HG02943 (cell line): ENCODE results near the gene DUSP11.
"Not testable (repeated sequence)": the region's sequence is repeated elsewhere in the genome, so short reads cannot be mapped to it uniquely, and the experiment has no call there.

ENCODE experiments used
- ATAC-seq: cut with Tn5 transposase; IDR thresholded peaks from one replicate; pipeline ENCODE4 v1.9.1; 2021; ENCODE audit warnings: mild to moderate bottlenecking, low read depth, moderate library complexity; ENCODE audit not compliant: unreplicated experiment

Gene DUSP11

GRCh38 chr2:73779467-73780236 is at the start of gene DUSP11:
DUSP11 (minus strand) TSS chr2:73780103; CDS start chr2:73779974, 129 bp downstream.
- ATAC-seq = peak; percentile 98

- peak; percentile 77 for ATAC-seq
Observed at GRCh38 chr2:73828818-73829570, 49.1 kb upstream of the DUSP11 start, which contains the start of gene STAMBP. STAMBP (plus strand) TSS chr2:73828961; CDS start chr2:73830857, 1,896 bp downstream.

- ATAC-seq = no peak
Observed at GRCh38 chr2:73828389-73828817, 48.5 kb upstream of the DUSP11 start.

- ATAC-seq = no peak
Observed at GRCh38 chr2:73827660-73828388, 47.9 kb upstream of the DUSP11 start.

GRCh38 chr2:73827018-73827417 is 47.1 kb upstream of the DUSP11 start:
- ATAC-seq = no peak

GRCh38 chr2:73825408-73825807 is 45.5 kb upstream of the DUSP11 start:
- no peak for ATAC-seq

GRCh38 chr2:73823916-73824523 is 44.1 kb upstream of the DUSP11 start:
- ATAC-seq = no peak

- ATAC-seq = no peak
Observed at GRCh38 chr2:73823416-73823815, 43.5 kb upstream of the DUSP11 start.

- no peak for ATAC-seq
Observed at GRCh38 chr2:73822991-73823390, 43.1 kb upstream of the DUSP11 start.

GRCh38 chr2:73822276-73822675 is 42.4 kb upstream of the DUSP11 start:
- ATAC-seq = peak; percentile 64

GRCh38 chr2:73821669-73822068 is 41.8 kb upstream of the DUSP11 start:
- no peak for ATAC-seq

GRCh38 chr2:73821227-73821626 is 41.3 kb upstream of the DUSP11 start:
- ATAC-seq = peak; percentile 55

GRCh38 chr2:73818296-73818695 is 38.4 kb upstream of the DUSP11 start:
- ATAC-seq = no peak

GRCh38 chr2:73812635-73813034 is 32.7 kb upstream of the DUSP11 start:
- ATAC-seq = no peak

GRCh38 chr2:73811878-73812277 is 32.0 kb upstream of the DUSP11 start:
- no peak for ATAC-seq

GRCh38 chr2:73783883-73784282 is 4.0 kb upstream of the DUSP11 start, which contains the start of gene C2orf78:
C2orf78 (plus strand) TSS chr2:73784183; CDS start chr2:73784310, 127 bp downstream.
- ATAC-seq = not testable (repeated sequence)

GRCh38 chr2:73783402-73783801 is 3.5 kb upstream of the DUSP11 start:
- ATAC-seq = not testable (repeated sequence)

- ATAC-seq = no peak
Observed at GRCh38 chr2:73780237-73780582, 307 bp upstream of the DUSP11 start.

- ATAC-seq = not testable (repeated sequence)
Observed at GRCh38 chr2:73778867-73779466, 936 bp downstream of the DUSP11 start.
